Kasumi-1 (cell line): ENCODE results near the gene ITPRIPL1.
A peak's percentile ranks its signal among the peaks of the same experiment; 100 is the strongest.

ENCODE experiments used
- DNase-seq, 2 experiments: peaks; one replicate each; lab custom pipeline; 2025; lab: John Stamatoyannopoulos, UW

The ITPRIPL1 gene

GRCh38 chr2:96354492-96354891 lies 29.4 kb downstream of the ITPRIPL1 start:
- no peak for DNase-seq

- DNase-seq, result no peak
Observed at GRCh38 chr2:96356889-96357288, 31.8 kb downstream of the ITPRIPL1 start.

DNA sequence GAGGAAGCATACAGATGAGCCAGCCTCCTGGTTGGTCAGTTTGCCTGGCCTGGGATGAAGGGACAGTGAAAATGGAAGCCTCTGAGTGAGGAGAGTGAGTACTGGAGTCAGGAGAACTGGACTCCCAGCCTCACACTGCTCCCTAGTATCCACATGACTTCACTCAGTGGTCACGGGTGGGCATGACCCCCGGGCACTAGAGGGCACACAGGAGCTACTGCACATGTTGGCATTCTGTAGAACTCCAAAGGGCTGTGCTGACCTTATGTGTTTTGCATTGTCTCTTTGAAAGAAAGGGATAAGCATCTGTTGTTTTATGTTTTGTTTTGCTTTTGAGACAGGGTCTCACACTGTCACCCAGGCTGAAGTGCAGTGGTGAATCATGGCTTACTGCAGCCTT lies 34.2 kb downstream of the ITPRIPL1 start:
- DNase-seq, result peak; percentile 6 to 13

- no peak for DNase-seq
Observed at GRCh38 chr2:96359866-96360265, 34.7 kb downstream of the ITPRIPL1 start.

DNA sequence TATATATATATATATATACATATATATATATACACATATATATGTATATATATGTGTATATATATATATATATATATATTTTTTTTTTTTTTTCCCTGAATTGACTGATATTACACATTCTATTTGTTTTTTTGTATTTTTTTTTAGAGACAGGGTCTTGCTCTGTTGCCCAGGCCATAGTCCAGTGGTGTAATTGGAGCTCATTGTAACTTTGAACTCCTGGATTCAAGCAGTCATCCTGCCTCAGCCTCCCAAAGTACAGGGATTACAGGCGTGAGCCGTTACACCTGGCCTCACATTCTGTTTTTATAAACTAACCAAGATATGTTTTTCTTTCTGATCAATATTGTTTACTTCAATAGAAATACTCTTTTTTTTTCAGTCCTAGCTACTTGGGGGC lies 36.6 kb downstream of the ITPRIPL1 start:
- DNase-seq, result no peak

DNA sequence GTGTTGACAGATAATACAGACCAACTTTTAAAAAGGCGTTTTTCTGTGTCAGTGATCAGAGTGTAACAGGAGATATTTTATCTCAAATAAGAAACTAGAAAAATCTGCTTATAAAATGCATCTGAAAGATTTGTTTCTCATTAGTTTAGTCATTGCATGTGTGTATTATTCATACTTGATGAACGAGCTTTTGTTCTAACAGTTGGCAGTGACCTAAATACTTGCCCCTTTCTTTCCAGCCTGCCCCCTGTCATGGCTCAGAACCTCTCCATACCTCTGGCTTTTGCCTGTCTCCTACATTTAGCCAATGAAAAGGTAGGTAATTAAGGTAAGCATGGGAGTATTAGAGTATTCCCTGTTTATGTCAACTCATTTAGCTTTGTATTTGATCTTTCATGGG lies 44.1 kb downstream of the ITPRIPL1 start:
- DNase-seq, result no peak

GRCh38 chr2:96374211-96374951 lies 49.3 kb downstream of the ITPRIPL1 start:
- DNase-seq, result no peak
